A549 (cell line): ENCODE results near the gene CNIH2.

Experiments used
- CBX8 ChIP-seq: fragments of 200-600 bp; sonication (generic); IDR thresholded peaks from 2 replicates; pipeline ENCODE4 v1.6.1; 2016
- CTCF ChIP-seq: fragments of >200 bp; sonication (Bioruptor Twin); formaldehyde crosslinking; IDR thresholded peaks from 3 replicates; pipeline ENCODE4 v1.5.1; 2016
- RCOR1 ChIP-seq: fragments of 150-350 bp; IDR thresholded peaks from 2 replicates; pipeline ENCODE4 v1.6.1; 2014; ENCODE audit warnings: antibody characterized with exemption, low read length, low read depth

GRCh38 chr11:66291303-66291705, 13.3 kb downstream of the CNIH2 start:
- TF ChIP-seq CTCF (no peak), CBX8 (no peak), RCOR1 (no peak)
